Measurements from ENCODE around the gene PJA1. TPM values are rescaled to one million over a fixed set of nuclear protein-coding genes. Genes with fewer than 3 reads are reported as not detected.

The PJA1 gene
- total RNA-seq, 2 experiments from 2014 or later: 18.4 to 20.2 TPM

DNA sequence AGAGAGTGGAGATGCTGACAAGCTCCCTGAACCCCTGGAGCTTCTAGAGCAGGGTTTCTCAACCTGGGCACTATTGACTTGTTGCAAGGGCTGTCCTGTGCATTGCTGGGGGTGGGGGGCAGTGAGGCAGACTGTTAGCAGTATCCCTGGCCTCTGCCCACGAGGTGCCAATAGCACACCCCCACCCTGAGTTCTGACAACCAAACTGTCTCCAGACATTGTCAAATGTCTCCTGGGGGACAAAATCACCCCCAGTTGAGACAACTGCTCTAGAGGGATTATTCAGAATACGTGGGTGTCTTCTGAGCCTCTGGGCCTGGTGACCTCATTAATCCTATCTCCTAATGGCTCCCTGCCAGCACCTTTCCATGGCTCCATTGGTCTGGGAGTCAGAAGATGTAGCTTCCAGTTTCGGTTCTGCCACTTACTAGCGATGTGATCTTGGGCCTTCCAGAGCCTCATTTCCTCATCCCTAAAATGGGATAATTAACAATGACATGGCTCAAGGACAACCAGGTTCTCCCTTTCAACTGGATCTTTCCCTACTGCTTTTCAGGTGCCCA lies 17.6 kb upstream of the PJA1 start:
- no peaks in the 10 kb centered on the region for H3K79me2 ChIP-seq (ENCODE audit: insufficient read depth, low read depth, low read length)
- no peaks in the 10 kb centered on the region for H3K9me3 ChIP-seq (ENCODE audit: low read length)
- no peak overlapping the region for H2AFZ ChIP-seq (ENCODE audit: low read length)
- intact Hi-C loops (cut with micrococcal nuclease; ENCODE audit: unreplicated experiment): no loop called here
- H3K4me3 ChIP-seq (ENCODE audit: low read depth, low read length, poor library complexity, severe bottlenecking): no peak overlapping the region
- BruUV-seq (replicated peaks): no TSS peak
- TF ChIP-seq EZH2phosphoT487 (IDR thresholded peaks at IDR 0.05; ENCODE audit: borderline replicate concordance, low read depth, low read length): no peak
- TF ChIP-seq, protein P1, sequence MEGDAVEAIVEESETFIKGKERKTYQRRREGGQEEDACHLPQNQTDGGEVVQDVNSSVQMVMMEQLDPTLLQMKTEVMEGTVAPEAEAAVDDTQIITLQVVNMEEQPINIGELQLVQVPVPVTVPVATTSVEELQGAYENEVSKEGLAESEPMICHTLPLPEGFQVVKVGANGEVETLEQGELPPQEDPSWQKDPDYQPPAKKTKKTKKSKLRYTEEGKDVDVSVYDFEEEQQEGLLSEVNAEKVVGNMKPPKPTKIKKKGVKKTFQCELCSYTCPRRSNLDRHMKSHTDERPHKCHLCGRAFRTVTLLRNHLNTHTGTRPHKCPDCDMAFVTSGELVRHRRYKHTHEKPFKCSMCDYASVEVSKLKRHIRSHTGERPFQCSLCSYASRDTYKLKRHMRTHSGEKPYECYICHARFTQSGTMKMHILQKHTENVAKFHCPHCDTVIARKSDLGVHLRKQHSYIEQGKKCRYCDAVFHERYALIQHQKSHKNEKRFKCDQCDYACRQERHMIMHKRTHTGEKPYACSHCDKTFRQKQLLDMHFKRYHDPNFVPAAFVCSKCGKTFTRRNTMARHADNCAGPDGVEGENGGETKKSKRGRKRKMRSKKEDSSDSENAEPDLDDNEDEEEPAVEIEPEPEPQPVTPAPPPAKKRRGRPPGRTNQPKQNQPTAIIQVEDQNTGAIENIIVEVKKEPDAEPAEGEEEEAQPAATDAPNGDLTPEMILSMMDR (conservative IDR thresholded peaks at IDR 0.05; ENCODE audit: low read length): no peak
- no peaks in the 10 kb centered on the region for H3K4me1 ChIP-seq (ENCODE audit: insufficient read depth, low read length, poor library complexity, severe bottlenecking)
- no peak overlapping the region for H3K27ac ChIP-seq (ENCODE audit: low read depth, low read length, poor library complexity, severe bottlenecking)
- no peaks in the 10 kb centered on the region for H3K36me3 ChIP-seq (ENCODE audit: insufficient read depth, low read length)
- POLR2A ChIA-PET: no interaction called here
- no peaks in the 10 kb centered on the region for H3K9me2 ChIP-seq (ENCODE audit: insufficient read depth, low read length)
- H4K20me1 ChIP-seq (ENCODE audit: insufficient read depth, low read length): no peaks in the 10 kb centered on the region
- DNase-seq (ENCODE audit: low spot score): no peak
- CTCF ChIA-PET (ENCODE audit: unreplicated experiment): no interaction called here
- H3K4me2 ChIP-seq (ENCODE audit: low read length): no peak overlapping the region

DNA sequence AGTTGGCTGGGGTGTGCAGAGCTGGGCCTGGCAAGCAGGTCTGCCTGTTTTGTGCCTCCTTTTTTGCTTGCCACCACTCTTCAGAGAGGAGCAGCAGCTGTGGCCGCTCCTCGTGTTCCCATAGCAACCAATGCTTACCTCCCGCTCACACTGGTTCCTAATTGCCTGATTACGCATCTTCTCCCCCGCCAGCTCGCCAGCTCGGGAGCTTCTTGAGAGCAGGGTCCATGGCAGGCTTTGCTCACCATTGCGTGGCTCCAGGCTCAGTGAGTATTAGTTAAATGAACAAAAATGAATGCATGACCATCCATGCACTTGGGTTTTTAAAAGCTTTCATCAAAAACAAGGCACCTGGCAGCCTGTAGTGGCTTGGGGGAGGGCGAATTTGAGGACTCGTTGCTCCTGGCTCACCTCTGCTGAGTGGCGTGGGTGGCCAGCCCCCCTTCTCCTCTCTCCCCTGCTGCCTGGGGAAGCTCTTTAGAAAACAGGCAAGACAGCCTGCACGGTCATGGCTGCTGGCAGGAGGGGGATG lies 14.2 kb upstream of the PJA1 start:
- intact Hi-C loops (cut with micrococcal nuclease; ENCODE audit: unreplicated experiment): no loop called here
- Histone ChIP-seq H3K4me3 (ENCODE audit: low read depth, low read length, poor library complexity, severe bottlenecking) (no peak overlapping the region), H3K27ac (ENCODE audit: low read depth, low read length, poor library complexity, severe bottlenecking) (no peak overlapping the region), H3K9me3 (ENCODE audit: low read length) (no peaks in the 10 kb centered on the region), H4K20me1 (ENCODE audit: insufficient read depth, low read length) (no peaks in the 10 kb centered on the region), H3K9me2 (ENCODE audit: insufficient read depth, low read length) (no peaks in the 10 kb centered on the region), H3K79me2 (ENCODE audit: insufficient read depth, low read depth, low read length) (no peaks in the 10 kb centered on the region), H2AFZ (ENCODE audit: low read length) (no peak overlapping the region), H3K36me3 (ENCODE audit: insufficient read depth, low read length) (no peaks in the 10 kb centered on the region), H3K4me1 (ENCODE audit: insufficient read depth, low read length, poor library complexity, severe bottlenecking) (no peaks in the 10 kb centered on the region), H3K4me2 (ENCODE audit: low read length) (no peak overlapping the region)
- ChIA-PET POLR2A (interaction anchor here (0.5 kb wide), 1 partner anchor 9 kb away, joined by 3 read pairs; no protein-coding TSS in a partner anchor), CTCF (ENCODE audit: unreplicated experiment) (no interaction called here)
- DNase-seq (ENCODE audit: low spot score): no peak
- BruUV-seq (replicated peaks): no TSS peak
- no peak for TF ChIP-seq EZH2phosphoT487 (IDR thresholded peaks at IDR 0.05; ENCODE audit: borderline replicate concordance, low read depth, low read length)
- TF ChIP-seq, protein P1 (conservative IDR thresholded peaks at IDR 0.05; ENCODE audit: low read length): no peak

DNA sequence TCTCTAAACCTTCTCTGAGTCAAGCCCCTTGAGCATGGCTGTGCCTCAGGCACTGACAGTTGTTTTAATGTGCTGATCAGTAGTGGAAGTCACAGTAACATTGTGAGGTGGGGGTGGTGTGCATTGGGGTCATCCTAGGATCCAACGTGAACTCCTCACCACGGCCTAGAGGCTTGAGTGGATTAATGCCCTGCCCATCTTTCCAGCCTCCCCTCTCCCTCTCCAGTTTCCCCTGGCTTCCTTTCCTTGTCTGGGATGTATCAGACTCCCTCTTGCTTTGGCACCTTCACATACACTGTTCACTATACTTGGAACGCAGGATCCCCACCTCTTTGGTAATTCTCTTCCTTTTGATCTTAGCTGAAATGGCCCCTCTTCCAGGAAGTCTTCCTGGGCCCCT lies 13.3 kb upstream of the PJA1 start:
- Histone ChIP-seq H3K4me1 (ENCODE audit: insufficient read depth, low read length, poor library complexity, severe bottlenecking) (no peaks in the 10 kb centered on the region), H3K9me2 (ENCODE audit: insufficient read depth, low read length) (no peaks in the 10 kb centered on the region), H3K9me3 (ENCODE audit: low read length) (no peaks in the 10 kb centered on the region), H3K79me2 (ENCODE audit: insufficient read depth, low read depth, low read length) (no peaks in the 10 kb centered on the region), H3K36me3 (ENCODE audit: insufficient read depth, low read length) (no peaks in the 10 kb centered on the region), H2AFZ (ENCODE audit: low read length) (no peak overlapping the region), H3K4me3 (ENCODE audit: low read depth, low read length, poor library complexity, severe bottlenecking) (no peak overlapping the region), H4K20me1 (ENCODE audit: insufficient read depth, low read length) (no peaks in the 10 kb centered on the region), H3K4me2 (ENCODE audit: low read length) (no peak overlapping the region), H3K27ac (ENCODE audit: low read depth, low read length, poor library complexity, severe bottlenecking) (no peak overlapping the region)
- intact Hi-C loops (cut with micrococcal nuclease; ENCODE audit: unreplicated experiment): no loop called here
- no TSS peak for BruUV-seq (replicated peaks)
- POLR2A ChIA-PET: interaction anchor here (0.5 to 1.1 kb wide), 2 partner anchors 10 to 13 kb away, joined by 3 read pairs; partner anchors contain the start of gene PJA1
- no peak for TF ChIP-seq EZH2phosphoT487 (IDR thresholded peaks at IDR 0.05; ENCODE audit: borderline replicate concordance, low read depth, low read length)
- TF ChIP-seq, protein P1 (conservative IDR thresholded peaks at IDR 0.05; ENCODE audit: low read length): no peak
- DNase-seq (ENCODE audit: low spot score): no peak
- CTCF ChIA-PET (ENCODE audit: unreplicated experiment): no interaction called here
